ENCODE data around the gene SMTN.

DNA sequence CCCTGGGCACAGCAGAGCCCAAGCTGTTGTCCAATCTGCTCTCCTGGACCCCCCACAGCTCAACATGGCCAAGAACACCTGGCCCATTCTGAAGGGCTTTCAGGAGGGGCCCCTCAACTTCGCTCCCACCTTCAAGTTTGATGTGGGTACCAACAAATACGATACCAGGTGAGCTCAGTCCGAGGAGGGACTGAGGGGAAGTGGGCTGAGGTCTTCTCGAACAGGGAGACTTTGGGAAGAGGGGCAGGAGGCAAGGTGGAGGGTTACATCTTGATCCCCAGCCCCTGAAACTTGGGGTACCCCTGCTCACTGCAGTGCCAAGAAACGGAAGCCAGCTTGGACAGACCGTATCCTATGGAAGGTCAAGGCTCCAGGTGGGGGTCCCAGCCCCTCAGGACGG, 47.0 kb downstream of the SMTN start:
- no peak for TF ChIP-seq POLR2A (IDR thresholded peaks at IDR 0.05)
- TF ChIP-seq, protein P1, sequence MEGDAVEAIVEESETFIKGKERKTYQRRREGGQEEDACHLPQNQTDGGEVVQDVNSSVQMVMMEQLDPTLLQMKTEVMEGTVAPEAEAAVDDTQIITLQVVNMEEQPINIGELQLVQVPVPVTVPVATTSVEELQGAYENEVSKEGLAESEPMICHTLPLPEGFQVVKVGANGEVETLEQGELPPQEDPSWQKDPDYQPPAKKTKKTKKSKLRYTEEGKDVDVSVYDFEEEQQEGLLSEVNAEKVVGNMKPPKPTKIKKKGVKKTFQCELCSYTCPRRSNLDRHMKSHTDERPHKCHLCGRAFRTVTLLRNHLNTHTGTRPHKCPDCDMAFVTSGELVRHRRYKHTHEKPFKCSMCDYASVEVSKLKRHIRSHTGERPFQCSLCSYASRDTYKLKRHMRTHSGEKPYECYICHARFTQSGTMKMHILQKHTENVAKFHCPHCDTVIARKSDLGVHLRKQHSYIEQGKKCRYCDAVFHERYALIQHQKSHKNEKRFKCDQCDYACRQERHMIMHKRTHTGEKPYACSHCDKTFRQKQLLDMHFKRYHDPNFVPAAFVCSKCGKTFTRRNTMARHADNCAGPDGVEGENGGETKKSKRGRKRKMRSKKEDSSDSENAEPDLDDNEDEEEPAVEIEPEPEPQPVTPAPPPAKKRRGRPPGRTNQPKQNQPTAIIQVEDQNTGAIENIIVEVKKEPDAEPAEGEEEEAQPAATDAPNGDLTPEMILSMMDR (IDR thresholded peaks at IDR 0.05), result no peak
